Posterior cingulate gyrus (tissue), 11 donors: ENCODE data around the gene GPATCH8.
A peak's percentile ranks its signal among the peaks of the same experiment; 100 is the strongest.
"Not testable (repeated sequence)": the region's sequence is repeated elsewhere in the genome, so short reads cannot be mapped to it uniquely, and the experiment has no call there.

Experiments used
- DNase-seq, 10 donors: peaks; one replicate each; pipeline versions ENCODE4 v3.0.0 to v3.0.0-alpha.2; 2020 to 2021; ENCODE audit warnings: mixed read lengths in 3 of 10
- intact Hi-C: fragments of 100-400 bp; cut with DNase I; formaldehyde crosslinking; loops from one replicate; pipeline ENCODE4 v1.15.1; 2023

Gene GPATCH8

GRCh38 chr17:44400226-44400847 lies 102.9 kb downstream of the GPATCH8 start:
- no peak for DNase-seq
- intact Hi-C loops = no loop called here

DNA sequence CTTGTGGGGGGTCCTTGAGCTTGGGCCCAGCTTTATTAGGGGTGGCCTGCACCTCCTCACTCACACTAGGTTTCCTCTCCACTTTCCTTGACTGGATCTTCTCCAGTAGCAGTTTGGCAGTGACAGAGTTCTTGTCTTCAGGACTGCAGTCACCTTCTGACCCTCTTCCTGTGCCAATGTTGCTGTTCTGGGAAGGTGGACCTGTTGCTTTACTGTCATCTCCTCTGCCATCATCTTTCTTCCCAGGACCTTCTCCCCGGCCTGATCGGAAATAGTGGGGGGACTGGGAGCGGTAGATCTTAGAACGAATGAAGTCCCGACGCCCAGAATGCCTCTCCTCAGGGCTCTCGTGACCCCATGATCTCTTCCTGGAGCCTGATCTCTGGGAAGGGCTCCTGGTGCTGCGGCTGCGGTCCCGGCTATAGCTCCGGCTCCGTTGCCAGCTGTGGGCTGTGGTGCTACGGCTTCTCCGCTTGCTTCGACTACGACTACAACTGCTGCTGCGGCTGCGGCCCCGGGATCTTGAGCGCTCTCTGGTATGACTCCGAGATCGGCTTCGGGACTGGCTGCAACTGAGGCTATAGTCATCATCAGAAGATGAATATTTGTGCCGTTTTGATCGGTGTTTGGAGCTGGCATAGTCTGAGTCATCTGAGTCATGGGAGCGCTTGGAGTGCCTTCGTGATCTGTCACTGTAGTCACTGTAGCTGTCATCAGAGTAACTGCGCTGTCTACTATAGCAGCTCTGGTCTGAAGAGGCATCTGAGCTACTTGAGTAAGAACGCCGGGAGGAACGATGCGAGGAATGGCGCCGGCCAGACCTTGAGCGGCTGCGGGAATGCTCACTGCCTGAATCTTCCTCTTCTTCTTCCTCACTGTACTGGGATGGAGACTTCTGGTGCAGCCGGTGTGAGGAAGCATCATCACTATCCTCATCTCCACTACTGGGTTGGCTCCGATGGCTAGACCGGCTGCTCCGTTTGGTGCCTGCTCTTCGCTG lies 104.2 kb downstream of the GPATCH8 start:
- no peak for DNase-seq
- intact Hi-C loops = no loop called here

GRCh38 chr17:44397479-44398440 lies 105.4 kb downstream of the GPATCH8 start:
- intact Hi-C loops = no loop called here
- DNase-seq = peak in 1 of 10 donors; percentile 50

GRCh38 chr17:44396946-44397345 lies 106.3 kb downstream of the GPATCH8 start:
- intact Hi-C loops = no loop called here
- peak in 1 of 10 donors; percentile 33 for DNase-seq

DNA sequence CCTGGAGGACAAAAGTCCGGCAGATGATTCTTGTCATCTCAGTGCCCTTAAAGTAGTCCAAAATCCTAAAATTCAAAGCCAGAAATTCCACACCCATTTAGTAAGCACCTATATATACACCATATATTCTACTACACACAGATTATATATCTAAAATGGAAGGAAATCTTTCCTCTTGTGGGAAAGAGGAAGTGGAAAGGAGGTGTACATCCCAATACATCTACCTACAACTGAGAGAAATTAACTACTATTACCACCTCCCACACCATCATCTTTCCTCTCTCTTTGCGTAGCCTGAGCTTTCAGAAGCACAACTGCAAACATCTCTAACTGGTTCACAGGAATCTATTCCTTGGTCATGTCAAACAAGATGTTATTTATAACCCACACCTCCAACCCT lies 108.4 kb downstream of the GPATCH8 start:
- intact Hi-C loops = no loop called here
- DNase-seq = no peak

GRCh38 chr17:44394112-44394511 lies 109.1 kb downstream of the GPATCH8 start:
- intact Hi-C loops = not testable (repeated sequence)
- peak in 1 of 10 donors; percentile 12 for DNase-seq

GRCh38 chr17:44390250-44390870 lies 112.8 kb downstream of the GPATCH8 start:
- intact Hi-C loops = no loop called here
- DNase-seq = no peak

DNA sequence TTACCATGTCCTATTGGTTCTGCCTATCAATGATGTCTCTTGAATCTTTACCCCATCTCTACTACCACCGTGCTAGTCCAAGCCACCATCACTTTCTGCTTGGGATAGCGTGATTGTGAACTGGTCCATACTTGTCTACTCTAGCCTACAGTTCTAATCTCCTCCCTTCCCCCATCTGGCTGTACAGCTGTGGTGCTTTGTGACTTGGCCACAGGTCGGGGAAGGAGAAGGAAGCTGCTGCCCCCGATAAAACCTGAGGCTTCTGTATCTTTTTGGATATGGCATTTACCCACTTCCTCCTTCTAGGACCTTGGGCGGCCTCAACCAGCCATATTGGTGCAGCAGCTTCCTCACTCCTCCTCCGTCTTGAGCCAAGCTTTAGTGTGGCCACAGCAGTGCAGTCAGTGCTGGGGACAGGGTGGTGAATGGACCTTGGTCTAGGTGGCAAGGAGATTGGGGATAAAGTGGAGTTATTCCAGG lies 113.4 kb downstream of the GPATCH8 start:
- peak in 2 of 10 donors; percentile 10 to 30 for DNase-seq
- intact Hi-C loops = no loop called here

- peak in 2 of 10 donors; percentile 11 to 12 for DNase-seq
- intact Hi-C loops = no loop called here
Measured at GRCh38 chr17:44389281-44389680, 113.9 kb downstream of the GPATCH8 start, which contains the start of gene ITGA2B. Gene ITGA2B (minus strand): TSS chr17:44389649. CDS start chr17:44389473, 176 bp downstream.

DNA sequence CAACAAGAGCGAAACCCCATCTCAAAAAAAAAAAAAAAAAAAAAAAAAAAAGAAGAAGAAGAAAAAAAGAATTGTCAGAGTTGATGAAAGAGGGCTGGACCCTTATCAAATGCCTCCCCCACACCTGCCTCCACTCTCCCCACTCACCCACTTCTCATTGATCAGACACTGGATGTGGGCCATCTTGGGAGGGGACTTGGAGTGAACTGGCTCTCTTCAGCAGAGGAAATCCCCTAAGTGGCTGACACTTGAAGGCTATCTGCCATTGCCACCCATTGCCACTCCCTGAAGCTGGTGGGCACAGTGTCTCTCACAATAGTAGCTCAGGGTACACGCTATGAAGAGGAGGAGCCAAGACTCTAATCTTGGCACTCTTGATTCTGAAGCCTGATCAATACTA lies 115.4 kb downstream of the GPATCH8 start:
- intact Hi-C loops = no loop called here
- peak in 1 of 10 donors; percentile 51 for DNase-seq

DNA sequence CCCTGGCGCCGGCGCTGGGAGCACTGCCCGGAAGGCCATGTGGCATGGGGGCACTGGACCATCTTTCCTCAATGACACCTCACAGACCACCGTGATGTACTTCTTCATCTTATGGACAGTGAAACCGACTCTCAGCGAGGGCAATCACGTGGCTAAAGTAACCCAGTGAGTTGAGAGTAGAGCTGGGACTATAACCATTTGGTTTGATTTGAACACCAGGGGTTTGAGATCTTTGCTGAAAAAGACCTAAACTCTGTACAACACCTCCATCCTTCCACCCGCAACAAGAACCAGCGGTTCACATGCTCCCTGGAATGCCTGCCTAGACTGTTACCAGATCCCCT lies 117.1 kb downstream of the GPATCH8 start:
- peak in 1 of 10 donors; percentile 9 for DNase-seq
- intact Hi-C loops = no loop called here

DNA sequence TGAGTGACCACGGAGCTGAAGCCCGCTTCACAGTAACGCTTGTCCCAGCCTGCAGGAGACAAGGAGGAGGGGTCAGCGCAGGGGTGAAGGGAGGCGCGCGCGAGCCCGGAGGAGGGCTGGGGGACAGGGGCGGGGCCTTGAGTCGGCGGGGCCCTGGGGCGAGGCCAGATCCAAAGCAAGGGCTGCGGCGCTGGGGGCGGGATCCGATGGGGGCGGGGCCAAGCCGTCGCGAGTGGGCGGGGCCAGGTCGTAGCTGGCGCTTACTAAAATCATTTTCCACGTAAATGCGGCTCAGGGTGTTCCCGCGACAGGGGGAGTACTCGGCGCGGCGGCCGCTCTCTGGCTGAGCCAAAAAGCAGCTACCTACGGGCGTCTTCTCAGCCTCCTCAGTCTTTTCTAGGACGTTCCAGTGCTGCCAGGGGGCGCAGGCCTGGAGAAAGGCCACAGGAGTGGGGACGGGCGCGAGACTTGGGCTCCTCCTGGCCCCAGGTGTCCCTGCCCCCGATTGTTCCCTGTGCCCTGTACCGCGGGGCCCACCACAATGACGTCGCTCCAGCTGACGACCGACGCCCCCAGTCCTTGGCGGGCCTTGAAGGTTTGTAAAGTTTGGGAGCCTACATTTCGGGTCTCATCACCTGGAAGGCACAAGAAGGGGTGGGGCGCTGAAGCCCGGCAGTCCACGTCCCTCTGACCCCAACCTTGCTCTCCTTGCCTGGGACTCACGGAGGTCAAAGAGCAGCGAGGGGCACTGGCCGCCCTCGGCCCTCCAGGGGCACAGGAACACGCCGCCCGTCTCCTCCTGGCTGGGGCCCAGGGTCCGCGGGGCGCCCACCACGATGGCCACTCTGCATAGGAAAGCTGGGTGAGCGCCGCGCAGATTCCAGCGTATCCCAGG lies 117.7 kb downstream of the GPATCH8 start:
- intact Hi-C loops = no loop called here

GRCh38 chr17:44384823-44385286 lies 118.4 kb downstream of the GPATCH8 start:
- intact Hi-C loops = no loop called here
- peak in 2 of 10 donors; percentile 46 to 67 for DNase-seq

More for the DNA sequence above, 117.7 kb downstream of the GPATCH8 start:
- peak; percentile 37 to 95 (median 66) for DNase-seq

DNA sequence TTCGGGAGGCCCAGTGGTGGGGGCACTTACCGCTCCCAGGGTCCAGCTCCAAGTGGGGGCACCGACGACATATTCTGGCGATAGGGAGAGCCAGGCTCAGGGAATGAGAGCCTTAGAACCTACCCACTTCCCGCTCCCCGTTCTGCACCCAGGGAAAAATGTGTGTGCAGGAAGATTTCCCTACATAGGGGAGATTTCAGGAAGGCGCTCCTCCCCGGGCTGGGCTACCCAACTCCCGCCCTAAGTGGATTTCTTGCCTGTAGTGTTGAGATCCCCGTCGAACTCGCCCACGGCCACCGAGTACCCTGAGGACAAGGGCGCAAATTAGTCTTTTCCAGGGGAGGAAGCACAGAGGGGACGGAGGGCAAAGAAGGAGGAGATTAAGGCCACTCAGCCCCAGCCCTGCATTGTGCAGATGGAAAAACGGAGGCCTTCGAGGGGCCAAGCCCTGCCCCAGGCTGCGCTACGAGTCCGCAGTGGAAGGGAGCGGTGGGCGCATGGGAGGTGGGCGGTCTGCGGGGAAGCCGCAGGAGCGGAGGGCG lies 118.9 kb downstream of the GPATCH8 start:
- DNase-seq = peak in 2 of 10 donors; percentile 39 to 80
- intact Hi-C loops = no loop called here

- DNase-seq = peak in 1 of 10 donors; percentile 40
- intact Hi-C loops = no loop called here
Measured at GRCh38 chr17:44383861-44384260, 119.3 kb downstream of the GPATCH8 start.

- DNase-seq = peak in 3 of 10 donors; percentile 47 to 77 (median 62)
- intact Hi-C loops = no loop called here
Measured at GRCh38 chr17:44383363-44383762, 119.8 kb downstream of the GPATCH8 start.

GRCh38 chr17:44382917-44383316 lies 120.3 kb downstream of the GPATCH8 start:
- peak in 2 of 10 donors; percentile 50 to 51 for DNase-seq

DNA sequence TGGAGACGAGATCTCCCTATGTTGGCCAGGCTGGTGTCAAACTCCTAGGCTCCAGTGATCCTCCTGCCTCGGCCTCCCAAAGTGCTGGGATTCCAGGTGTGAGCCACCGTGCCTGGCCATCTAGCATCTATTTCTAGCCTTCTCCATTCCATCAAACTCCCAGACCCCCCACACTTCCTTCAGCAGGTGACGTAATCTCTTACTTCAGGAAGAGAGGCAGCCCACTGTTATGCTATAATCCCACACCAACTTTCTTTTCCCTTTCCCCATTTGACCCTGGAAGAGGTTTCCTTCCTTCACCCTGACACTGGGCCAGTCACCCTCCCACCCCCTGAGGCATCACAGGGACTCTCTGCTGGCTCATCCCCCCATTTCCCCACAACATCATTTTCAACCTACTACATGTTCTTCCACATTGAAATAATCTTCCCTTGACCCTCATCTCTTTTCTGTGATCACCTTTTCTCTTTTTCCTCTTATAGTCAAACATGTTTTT lies 121.3 kb downstream of the GPATCH8 start:
- intact Hi-C loops = no loop called here
- DNase-seq = peak in 2 of 10 donors; percentile 10 to 43

More at GRCh38 chr17:44382917-44383316, 120.3 kb downstream of the GPATCH8 start:
- intact Hi-C loops = no loop called here
